Breast epithelium (tissue), 4 donors: Measurements from ENCODE around the gene SLC25A21. TPM values are rescaled to one million over a fixed set of nuclear protein-coding genes. Genes with fewer than 3 reads are reported as not detected.

Source experiments
- DNase-seq, 2 donors: peaks; one replicate each; pipeline ENCODE4 v3.0.0-alpha.2; 2019; ENCODE audit warnings: low spot score in 2 of 2
- H3K27ac ChIP-seq, 2 donors: fragments of 200-600 bp; sonication (generic) in 1 of 2; one replicate each; pipeline ENCODE4 v1.5.1; 2016 to 2019; ENCODE audit warnings: mild to moderate bottlenecking in 1 of 2
- H3K27me3 ChIP-seq, 2 donors: fragments of 200-600 bp; sonication (generic) in 1 of 2; one replicate each; pipeline versions ENCODE4 v1.5.1 to v1.6.0; 2017 to 2019; ENCODE audit warnings: control low read depth in 1 of 2, mild to moderate bottlenecking in 1 of 2
- H3K36me3 ChIP-seq: fragments of 200-600 bp; one replicate; pipeline ENCODE4 v1.5.1; 2019
- H3K4me1 ChIP-seq, 2 donors: fragments of 200-600 bp; sonication (generic); one replicate each; pipeline ENCODE4 v1.5.1; 2016 to 2019; ENCODE audit warnings: control low read depth in 1 of 2
- H3K4me3 ChIP-seq, 3 donors: fragments of 200-600 bp; sonication (generic); 1 replicate in 2 of 3; 2 replicates in 1 of 3; pipeline ENCODE4 v1.5.1; 2016 to 2019; ENCODE audit warnings: mild to moderate bottlenecking in 3 of 3, moderate library complexity in 2 of 3
- H3K9me3 ChIP-seq, 2 donors: fragments of 200-600 bp; sonication (generic) in 1 of 2; one replicate each; pipeline ENCODE4 v1.5.1; 2016 to 2019; ENCODE audit warnings: control low read depth in 1 of 2
- CTCF ChIP-seq, 3 donors: fragments of 450-650 bp; IDR thresholded peaks; one replicate each; pipeline ENCODE4 v1.5.1; 2016 to 2017; ENCODE audit warnings: antibody characterized with exemption in 3 of 3, mild to moderate bottlenecking in 3 of 3, moderate library complexity in 3 of 3
- POLR2A ChIP-seq: fragments of 450-650 bp; IDR thresholded peaks from one replicate; pipeline ENCODE4 v1.6.1; 2016; ENCODE audit warnings: antibody characterized with exemption, mild to moderate bottlenecking, moderate library complexity
- POLR2AphosphoS5 ChIP-seq, 3 donors: sonication (generic); formaldehyde crosslinking; IDR thresholded peaks; one replicate each; pipeline ENCODE4 v1.6.1; 2017; ENCODE audit warnings: antibody characterized with exemption in 3 of 3
- intact Hi-C: fragments of 100-400 bp; cut with DNase I; formaldehyde crosslinking; loops from one replicate; pipeline ENCODE4 v1.15.1; 2023; ENCODE audit warnings: low total_unique reads
- total RNA-seq, 3 donors: library from RNA; depleted of rRNA; stranded (reverse); fragments of >200 nt; gene quantifications; one replicate each; pipeline ENCODE4 v1.1.0, GENCODE V29; 2016

SLC25A21 gene
- total RNA-seq, 3 donors from 2014 or later, result 0.66 to 2.3 (median 1.6) TPM

DNA sequence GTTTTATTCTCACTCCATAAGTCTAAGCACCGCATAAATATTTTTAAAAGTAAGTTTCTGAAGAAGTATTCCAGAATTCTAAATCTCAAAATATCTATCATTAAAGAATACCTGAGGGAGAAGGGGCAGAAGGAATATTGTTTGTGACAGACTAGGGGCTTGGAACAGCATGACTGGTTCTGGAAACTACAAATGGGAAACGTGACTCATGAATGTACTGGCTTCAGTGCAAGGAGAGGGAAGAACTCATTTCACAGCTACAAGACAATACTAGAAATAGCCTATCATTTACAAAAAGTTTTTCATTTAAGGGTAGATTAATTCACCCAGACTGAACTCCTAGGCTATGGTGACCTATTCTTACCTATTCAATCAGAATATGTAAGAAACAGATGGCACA, 121.3 kb downstream of the SLC25A21 start:
- no peak overlapping the region for H3K27ac ChIP-seq
- no peak overlapping the region for H3K4me3 ChIP-seq
- H3K36me3 ChIP-seq, result no peaks in the 10 kb centered on the region
- TF ChIP-seq CTCF (IDR thresholded peaks at IDR 0.05) (no peak), POLR2A (no peak), POLR2AphosphoS5 (IDR thresholded peaks at IDR 0.05) (no peak)
- H3K4me1 ChIP-seq, result no peaks in the 10 kb centered on the region
- DNase-seq, result no peak
- H3K9me3 ChIP-seq, result peaks cover 0 to 15% of the 10 kb centered on the region in 2 donors
- no peaks in the 10 kb centered on the region for H3K27me3 ChIP-seq
- intact Hi-C loops, result no loop called here

- TF ChIP-seq POLR2A, result no peak
- TF ChIP-seq CTCF (IDR thresholded peaks at IDR 0.05), result no peak
- no peak for TF ChIP-seq POLR2AphosphoS5 (IDR thresholded peaks at IDR 0.05)
- no peak for DNase-seq
- no peaks in the 10 kb centered on the region for H3K4me1 ChIP-seq
- intact Hi-C loops, result no loop called here
- no peaks in the 10 kb centered on the region for H3K36me3 ChIP-seq
- no peak overlapping the region for H3K27ac ChIP-seq
- H3K27me3 ChIP-seq, result peaks cover 0 to 4% of the 10 kb centered on the region in 2 donors
- H3K4me3 ChIP-seq, result no peak overlapping the region
- H3K9me3 ChIP-seq, result peaks cover 0 to 5% of the 10 kb centered on the region in 2 donors
Measured at GRCh38 chr14:37048666-37049071, 123.7 kb downstream of the SLC25A21 start.

DNA sequence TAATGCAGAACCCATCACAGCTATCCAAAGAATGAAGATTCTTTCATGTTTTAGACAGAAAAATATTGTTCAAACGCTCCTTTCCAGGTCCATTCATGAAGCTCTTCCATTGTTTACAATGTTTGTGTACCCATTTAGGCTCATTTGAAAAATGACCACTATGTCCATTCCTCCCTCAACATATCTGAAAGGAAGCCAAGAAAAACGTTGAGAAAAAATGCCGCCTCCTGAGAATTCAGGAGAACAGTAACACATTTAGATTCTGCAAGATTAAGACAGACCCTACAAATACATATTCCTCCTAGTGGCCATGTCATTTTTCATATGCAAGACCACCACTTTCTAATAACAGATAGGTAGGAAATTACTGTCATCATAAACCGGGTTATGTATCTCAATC, 124.4 kb downstream of the SLC25A21 start:
- Histone ChIP-seq H3K9me3 (no peaks in the 10 kb centered on the region), H3K27me3 (peaks cover 0 to 4% of the 10 kb centered on the region in 2 donors), H3K4me3 (no peak overlapping the region), H3K36me3 (no peaks in the 10 kb centered on the region), H3K4me1 (no peaks in the 10 kb centered on the region), H3K27ac (no peak overlapping the region)
- no peak for DNase-seq
- intact Hi-C loops, result no loop called here
- TF ChIP-seq POLR2AphosphoS5 (IDR thresholded peaks at IDR 0.05) (no peak), CTCF (IDR thresholded peaks at IDR 0.05) (no peak), POLR2A (no peak)

DNA sequence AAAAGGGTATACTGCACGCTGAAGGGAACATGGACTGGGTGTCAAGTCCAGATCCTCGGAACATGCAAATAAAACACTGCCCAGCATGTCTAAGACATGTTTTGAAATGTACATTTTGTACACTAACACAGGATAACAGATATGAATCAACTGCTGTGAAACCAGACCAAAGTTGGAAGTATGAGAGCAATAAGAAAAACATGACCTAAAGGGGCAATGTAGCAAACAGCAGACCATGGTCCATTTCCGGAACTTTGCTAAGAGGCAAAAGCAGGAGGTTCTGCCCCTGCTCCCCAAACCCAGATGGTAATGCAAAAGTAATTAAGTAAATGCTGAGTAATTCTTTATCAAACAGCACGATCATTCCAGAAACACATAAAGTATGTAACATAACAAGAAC, 125.2 kb downstream of the SLC25A21 start:
- TF ChIP-seq POLR2A (no peak), POLR2AphosphoS5 (IDR thresholded peaks at IDR 0.05) (no peak), CTCF (IDR thresholded peaks at IDR 0.05) (no peak)
- DNase-seq, result no peak
- H3K4me3 ChIP-seq, result no peak overlapping the region
- no peaks in the 10 kb centered on the region for H3K9me3 ChIP-seq
- no peak overlapping the region for H3K27ac ChIP-seq
- no peaks in the 10 kb centered on the region for H3K4me1 ChIP-seq
- peaks cover 0 to 4% of the 10 kb centered on the region in 2 donors for H3K27me3 ChIP-seq
- no peaks in the 10 kb centered on the region for H3K36me3 ChIP-seq
- intact Hi-C loops, result no loop called here

GRCh38 chr14:37046815-37047214, 125.6 kb downstream of the SLC25A21 start:
- no peak for DNase-seq
- Histone ChIP-seq H3K27me3 (peaks cover 0 to 4% of the 10 kb centered on the region in 2 donors), H3K4me3 (no peak overlapping the region), H3K9me3 (no peaks in the 10 kb centered on the region), H3K4me1 (no peaks in the 10 kb centered on the region), H3K27ac (no peak overlapping the region), H3K36me3 (no peaks in the 10 kb centered on the region)
- TF ChIP-seq POLR2AphosphoS5 (IDR thresholded peaks at IDR 0.05) (no peak), POLR2A (no peak), CTCF (IDR thresholded peaks at IDR 0.05) (no peak)
- intact Hi-C loops, result no loop called here
